NCI-H345 treated with DMSO at 0.1 percent for 48 hours (cell line): Measurements from ENCODE around the gene CAMTA1.

Experiments
- DNase-seq: peaks from one replicate; lab custom pipeline; 2025; ENCODE audit not compliant: unreplicated experiment; lab: John Stamatoyannopoulos, UW

CAMTA1 gene

GRCh38 chr1:6953907-6954364, 168.7 kb downstream of the CAMTA1 start:
- DNase-seq: no peak

- DNase-seq: no peak
Observed at GRCh38 chr1:6954591-6954990, 169.3 kb downstream of the CAMTA1 start.

- no peak for DNase-seq
Observed at GRCh38 chr1:6955357-6956094, 170.3 kb downstream of the CAMTA1 start.

GRCh38 chr1:6956488-6957159, 171.4 kb downstream of the CAMTA1 start:
- DNase-seq: peak; percentile 46

GRCh38 chr1:6957341-6957740, 172.1 kb downstream of the CAMTA1 start:
- no peak for DNase-seq

GRCh38 chr1:6958407-6959030, 173.3 kb downstream of the CAMTA1 start:
- no peak for DNase-seq

- DNase-seq: no peak
Observed at GRCh38 chr1:6959491-6959890, 174.2 kb downstream of the CAMTA1 start.

GRCh38 chr1:6960291-6960811, 175.1 kb downstream of the CAMTA1 start:
- DNase-seq: no peak

- DNase-seq: no peak
Observed at GRCh38 chr1:6960860-6961259, 175.6 kb downstream of the CAMTA1 start.

GRCh38 chr1:6961289-6961688, 176.0 kb downstream of the CAMTA1 start:
- DNase-seq: no peak

GRCh38 chr1:6961905-6962477, 176.7 kb downstream of the CAMTA1 start:
- no peak for DNase-seq

- DNase-seq: peak; percentile 99
Observed at GRCh38 chr1:6962478-6962995, 177.3 kb downstream of the CAMTA1 start.

GRCh38 chr1:6962996-6963911, 178.0 kb downstream of the CAMTA1 start:
- DNase-seq: peak; percentile 99

- DNase-seq: no peak
Observed at GRCh38 chr1:6963912-6964307, 178.7 kb downstream of the CAMTA1 start.

- no peak for DNase-seq
Observed at GRCh38 chr1:6965083-6965934, 180.1 kb downstream of the CAMTA1 start.

GRCh38 chr1:6965935-6966241, 180.6 kb downstream of the CAMTA1 start:
- no peak for DNase-seq

- DNase-seq: no peak
Observed at GRCh38 chr1:6966326-6966725, 181.1 kb downstream of the CAMTA1 start.

GRCh38 chr1:6967431-6968111, 182.3 kb downstream of the CAMTA1 start:
- no peak for DNase-seq

- no peak for DNase-seq
Observed at GRCh38 chr1:6969106-6969505, 183.9 kb downstream of the CAMTA1 start.
